AG04449 (cell line): ENCODE measurements around the gene PFDN2.
"Not testable (repeated sequence)": the region's sequence is repeated elsewhere in the genome, so short reads cannot be mapped to it uniquely, and the experiment has no call there.

Experiments
- CTCF ChIA-PET: fragments of 350-600 bp; formaldehyde crosslinking; extraction: SDS; loops from one replicate; lab custom pipeline; 2021; ENCODE audit warnings: antibody characterized with exemption; lab: Yijun Ruan, JAX
- POLR2A ChIA-PET: fragments of 400-600, 350-600 bp; formaldehyde crosslinking; extraction: SDS; loops from one replicate; lab custom pipeline; 2020; ENCODE audit warnings: antibody characterized with exemption, inconsistent platforms; lab: Yijun Ruan, JAX
- DNase-seq: peaks from one replicate; pipeline ENCODE4 v3.0.0-alpha.2; 2010; ENCODE audit warnings: low read depth, low spot score
- H3K4me3 ChIP-seq: 2 replicates; pipeline ENCODE4 v1.5.1; 2011; ENCODE audit warnings: low read depth, mild to moderate bottlenecking, control low read depth, low read length
- CTCF ChIP-seq: IDR thresholded peaks from one replicate; pipeline ENCODE4 v1.5.1; 2011; ENCODE audit warnings: mild to moderate bottlenecking, moderate library complexity, low read length, control low read depth, inconsistent platforms; ENCODE audit not compliant: insufficient read depth; ENCODE audit errors: missing control alignments

The PFDN2 gene

GRCh38 chr1:161069241-161069640 is 48.6 kb downstream of the PFDN2 start:
- DNase-seq = no peak
- no peak for TF ChIP-seq CTCF
- POLR2A ChIA-PET = no interaction called here
- CTCF ChIA-PET = interaction anchor here (1.1 to 8.9 kb wide), 4 partner anchors 20 to 29 kb away, joined by 3 to 100 read pairs (median 4); partner anchors contain the start of genes KLHDC9 and USF1
- no peak overlapping the region for H3K4me3 ChIP-seq

GRCh38 chr1:161068306-161069234 is 49.3 kb downstream of the PFDN2 start:
- POLR2A ChIA-PET = no interaction called here
- no peak for DNase-seq
- no peak for TF ChIP-seq CTCF
- no peak overlapping the region for H3K4me3 ChIP-seq
- CTCF ChIA-PET = interaction anchor here (0.8 to 8.9 kb wide), 6 partner anchors 9 to 33 kb away, joined by 3 to 100 read pairs (median 3); partner anchors contain the start of genes KLHDC9 and USF1

GRCh38 chr1:161066694-161067093 is 51.1 kb downstream of the PFDN2 start:
- no peak overlapping the region for H3K4me3 ChIP-seq
- TF ChIP-seq CTCF = no peak
- POLR2A ChIA-PET = no interaction called here
- CTCF ChIA-PET = interaction anchor here (1.4 kb wide), 1 partner anchor 20 kb away, joined by 6 read pairs; the partner anchor contains the start of gene USF1
- no peak for DNase-seq

GRCh38 chr1:161065681-161066080 is 52.2 kb downstream of the PFDN2 start:
- CTCF ChIA-PET = interaction anchor here (0.8 to 2.0 kb wide), 5 partner anchors 8 to 74 kb away, joined by 3 to 7 read pairs (median 4); partner anchors contain the start of gene USF1
- POLR2A ChIA-PET, H3K4me3 ChIP-seq, DNase-seq: not testable (repeated sequence)

GRCh38 chr1:161063936-161064335 is 53.9 kb downstream of the PFDN2 start:
- H3K4me3 ChIP-seq, DNase-seq, POLR2A ChIA-PET: not testable (repeated sequence)
- CTCF ChIA-PET = interaction anchor here (2.0 kb wide), 1 partner anchor 17 kb away, joined by 7 read pairs; the partner anchor contains the start of gene USF1

- H3K4me3 ChIP-seq = no peak overlapping the region
- no peak for TF ChIP-seq CTCF
- ChIA-PET CTCF (interaction anchor here (1.1 to 1.3 kb wide), 2 partner anchors 11 to 36 kb away, joined by 4 to 5 read pairs; no protein-coding TSS in a partner anchor), POLR2A (no interaction called here)
- no peak for DNase-seq
These were observed 56.4 kb downstream of the PFDN2 start for GRCh38 chr1:161061419-161061818.

GRCh38 chr1:161059293-161059692 is 58.5 kb downstream of the PFDN2 start:
- no peak for DNase-seq
- ChIA-PET POLR2A (no interaction called here), CTCF (interaction anchor here (1.0 kb wide), 1 partner anchor 14 kb away, joined by 3 read pairs; the partner anchor contains the start of gene USF1)
- H3K4me3 ChIP-seq = no peak overlapping the region
- TF ChIP-seq CTCF = no peak
